Stomach (tissue), 4 donors: ENCODE data around the gene VSTM2B.

ENCODE experiments used
- CTCF ChIP-seq, 7 experiments: fragments of 450-650 bp in 4 of 7; fragments of 200-600 bp in 3 of 7; sonication (generic) in 3 of 7; IDR thresholded peaks; one replicate each; pipeline ENCODE4 v1.5.1; 2016 to 2019; ENCODE audit warnings: antibody characterized with exemption in 7 of 7, control low read depth in 2 of 7, mild to moderate bottlenecking in 1 of 7
- EP300 ChIP-seq: sonication (generic); formaldehyde crosslinking; IDR thresholded peaks from one replicate; pipeline ENCODE4 v1.6.1; 2017; ENCODE audit warnings: antibody characterized with exemption
- POLR2A ChIP-seq, 4 donors: fragments of 450-650 bp; IDR thresholded peaks; one replicate each; pipeline ENCODE4 v1.6.1; 2016; ENCODE audit warnings: antibody characterized with exemption in 4 of 4, control low read depth in 2 of 4, mild to moderate bottlenecking in 1 of 4, moderate library complexity in 1 of 4

DNA sequence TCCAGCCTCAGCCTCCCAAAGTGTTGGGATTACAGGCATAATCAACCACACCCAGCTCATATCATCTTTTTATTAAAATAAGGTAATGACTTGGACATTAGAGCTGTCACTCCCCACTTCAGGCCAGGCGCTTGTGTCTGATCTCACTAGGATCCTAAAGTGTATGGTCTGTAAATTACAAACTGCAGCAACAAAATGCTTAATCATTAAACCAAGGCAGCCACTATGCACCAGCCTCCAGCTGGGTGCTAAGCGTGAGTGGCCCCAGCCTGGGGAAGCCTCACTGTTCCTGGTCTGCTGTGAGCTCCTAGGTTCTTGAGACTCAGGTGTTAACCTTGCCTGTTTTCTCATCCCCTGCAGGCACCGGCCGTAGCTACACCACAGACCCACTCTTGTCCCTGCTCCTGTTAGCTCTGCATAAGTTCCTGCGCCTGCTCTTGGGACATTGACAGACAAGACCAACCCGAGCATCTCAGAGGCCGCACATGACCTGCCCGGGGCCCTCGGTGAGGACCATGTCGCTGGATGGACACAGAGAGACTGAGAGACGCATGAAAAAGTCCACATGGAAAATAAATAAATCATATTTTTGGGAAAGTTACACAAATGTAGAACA lies 37.8 kb downstream of the VSTM2B start:
- TF ChIP-seq POLR2A (IDR thresholded peaks at IDR 0.05): no peak
- no peak for TF ChIP-seq CTCF (IDR thresholded peaks at IDR 0.05)
- no peak for TF ChIP-seq EP300
